Keratinocyte (primary cell): ENCODE results near the gene RTCA.

Source experiments
- EZH2 ChIP-seq: IDR thresholded peaks from one replicate; pipeline ENCODE4 v1.6.1; 2012; ENCODE audit warnings: inconsistent platforms, mild to moderate bottlenecking, low read length, moderate library complexity
- TF ChIP-seq, protein P1 (sequence below), 3 experiments: IDR thresholded peaks in 1 of 3; conservative IDR thresholded peaks in 1 of 3; optimal IDR thresholded peaks in 1 of 3; 2 replicates in 2 of 3; 3 replicates in 1 of 3; pipeline versions ENCODE3 to v1.5.1; 2011; ENCODE audit warnings: low read length in 3 of 3, mild to moderate bottlenecking in 3 of 3, moderate library complexity in 2 of 3, control low read depth in 1 of 3, inconsistent platforms in 1 of 3; ENCODE audit not compliant: insufficient read depth in 2 of 3; ENCODE audit errors: extremely low read depth in 1 of 3

DNA sequence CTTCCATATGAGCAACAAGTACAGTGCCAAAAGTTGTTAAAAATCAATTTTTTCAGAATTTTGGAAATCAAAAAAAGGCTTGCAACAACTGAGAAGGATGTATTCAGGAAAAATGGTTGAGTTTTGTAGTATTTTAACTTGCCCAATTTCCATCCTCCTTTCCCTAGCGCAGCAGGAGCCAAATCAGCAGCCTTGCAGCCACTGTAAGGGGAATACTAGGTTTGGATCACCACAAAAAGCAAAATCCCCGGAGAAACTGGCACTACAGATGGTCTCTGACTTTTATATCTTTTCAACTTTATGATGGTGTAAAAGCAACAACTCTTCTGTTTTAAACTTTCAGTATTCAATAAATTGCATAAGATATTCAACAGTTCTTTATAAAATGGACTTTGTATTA lies 34.3 kb upstream of the RTCA start:
- TF ChIP-seq, protein P1, sequence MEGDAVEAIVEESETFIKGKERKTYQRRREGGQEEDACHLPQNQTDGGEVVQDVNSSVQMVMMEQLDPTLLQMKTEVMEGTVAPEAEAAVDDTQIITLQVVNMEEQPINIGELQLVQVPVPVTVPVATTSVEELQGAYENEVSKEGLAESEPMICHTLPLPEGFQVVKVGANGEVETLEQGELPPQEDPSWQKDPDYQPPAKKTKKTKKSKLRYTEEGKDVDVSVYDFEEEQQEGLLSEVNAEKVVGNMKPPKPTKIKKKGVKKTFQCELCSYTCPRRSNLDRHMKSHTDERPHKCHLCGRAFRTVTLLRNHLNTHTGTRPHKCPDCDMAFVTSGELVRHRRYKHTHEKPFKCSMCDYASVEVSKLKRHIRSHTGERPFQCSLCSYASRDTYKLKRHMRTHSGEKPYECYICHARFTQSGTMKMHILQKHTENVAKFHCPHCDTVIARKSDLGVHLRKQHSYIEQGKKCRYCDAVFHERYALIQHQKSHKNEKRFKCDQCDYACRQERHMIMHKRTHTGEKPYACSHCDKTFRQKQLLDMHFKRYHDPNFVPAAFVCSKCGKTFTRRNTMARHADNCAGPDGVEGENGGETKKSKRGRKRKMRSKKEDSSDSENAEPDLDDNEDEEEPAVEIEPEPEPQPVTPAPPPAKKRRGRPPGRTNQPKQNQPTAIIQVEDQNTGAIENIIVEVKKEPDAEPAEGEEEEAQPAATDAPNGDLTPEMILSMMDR (optimal IDR thresholded peaks at IDR 0.05 in 1 of 3, IDR thresholded peaks at IDR 0.05 in 1 of 3, conservative IDR thresholded peaks at IDR 0.05 in 1 of 3; ENCODE audit: extremely low read depth in 1 of 3, insufficient read depth in 2 of 3, low read length in 3 of 3) = no peak
- TF ChIP-seq EZH2 = no peak
